ENCODE data around the gene SEMA3B. TPM values are rescaled to one million over a fixed set of nuclear protein-coding genes. Genes with fewer than 3 reads are reported as not detected.
A peak's percentile ranks its signal among the peaks of the same experiment; 100 is the strongest.

Gene SEMA3B
- total and polyA plus RNA-seq, 12 donors = 6.0 to 496 (median 224) TPM

GRCh38 chr3:50268276-50268675 lies 671 bp upstream of the SEMA3B start:
- WGBS, 4 donors = 35 to 50% (median 47%) methylated on average over 3 of the region's 3 CpGs
- H3K9me3 ChIP-seq (replicated peaks in 1 of 3) = no peaks in the 10 kb centered on the region
- peak overlapping the region in 4 of 5 donors; percentile 87 to 97 (median 91) for H3K27ac ChIP-seq
- intact Hi-C loops (cut with DNase I) = no loop called here
- peaks cover 63 to 65% of the 10 kb centered on the region in 2 donors for H3K4me1 ChIP-seq (replicated peaks in 1 of 2)
- H3K4me3 ChIP-seq = no peak overlapping the region
- no peaks in the 10 kb centered on the region for H3K27me3 ChIP-seq
- H3K36me3 ChIP-seq (replicated peaks in 1 of 2) = no peaks in the 10 kb centered on the region
- TF ChIP-seq CTCF (IDR thresholded peaks at IDR 0.05) (no peak), POLR2A (IDR thresholded peaks at IDR 0.05) (no peak)
- DNase-seq = no peak

GRCh38 chr3:50269460-50269859 lies 513 bp downstream of the SEMA3B start:
- intact Hi-C loops (cut with DNase I) = no loop called here
- Histone ChIP-seq H3K4me1 (replicated peaks in 1 of 2) (peaks cover 59 to 63% of the 10 kb centered on the region in 2 donors), H3K27ac (peak overlapping the region; percentile 83 to 97 (median 89)), H3K27me3 (no peaks in the 10 kb centered on the region), H3K9me3 (replicated peaks in 1 of 3) (no peaks in the 10 kb centered on the region), H3K36me3 (replicated peaks in 1 of 2) (peaks cover 0 to 9% of the 10 kb centered on the region in 2 donors), H3K4me3 (peak overlapping the region in 2 of 4 donors; percentile 19 to 37)
- TF ChIP-seq CTCF (IDR thresholded peaks at IDR 0.05) = no peak
- no peak for TF ChIP-seq POLR2A (IDR thresholded peaks at IDR 0.05)
- DNase-seq = no peak
- WGBS, 4 donors = 37 to 48% (median 46%) methylated on average over 2 to 4 of the region's 4 CpGs

DNA sequence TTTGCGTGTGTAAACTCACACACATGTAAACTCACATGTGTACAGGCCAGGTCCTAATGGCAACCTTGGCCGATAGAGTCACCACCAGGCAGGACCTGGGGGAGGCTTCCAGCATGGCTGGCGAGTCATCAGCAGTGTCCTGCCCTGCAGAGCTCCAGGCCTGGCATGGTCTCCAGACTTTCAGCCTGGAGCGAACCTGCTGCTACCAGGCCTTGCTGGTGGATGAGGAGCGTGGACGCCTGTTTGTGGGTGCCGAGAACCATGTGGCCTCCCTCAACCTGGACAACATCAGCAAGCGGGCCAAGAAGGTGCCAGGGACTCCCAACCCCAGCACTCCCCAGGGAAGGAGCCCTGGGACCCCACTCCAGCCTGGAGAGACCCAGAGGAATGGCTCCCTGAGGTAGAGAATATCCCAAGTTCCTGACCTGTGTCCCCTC lies 1.0 kb downstream of the SEMA3B start:
- peak in 4 of 7 donors; percentile 49 to 65 (median 60) for DNase-seq
- Histone ChIP-seq H3K4me3 (peak overlapping the region in 2 of 4 donors; percentile 19 to 37), H3K9me3 (replicated peaks in 1 of 3) (no peaks in the 10 kb centered on the region), H3K36me3 (replicated peaks in 1 of 2) (peaks cover 0 to 14% of the 10 kb centered on the region in 2 donors), H3K4me1 (replicated peaks in 1 of 2) (peaks cover 54 to 63% of the 10 kb centered on the region in 2 donors), H3K27ac (peak overlapping the region; percentile 83 to 97 (median 89)), H3K27me3 (peaks cover under 1% of the 10 kb centered on the region)
- TF ChIP-seq POLR2A (IDR thresholded peaks at IDR 0.05) (no peak), CTCF (IDR thresholded peaks at IDR 0.05) (no peak)
- WGBS, 4 donors = 41 to 56% (median 44%) methylated on average over 7 to 8 of the region's 8 CpGs; no CpG with 5 or more reads in 1 of the 4 donors
- intact Hi-C loops (cut with DNase I) = loop anchor here (5.0 to 10.0 kb wide), 4 partner anchors 38 to 145 kb away; partner anchors contain the start of gene HYAL2 (in 1 of the 2)

DNA sequence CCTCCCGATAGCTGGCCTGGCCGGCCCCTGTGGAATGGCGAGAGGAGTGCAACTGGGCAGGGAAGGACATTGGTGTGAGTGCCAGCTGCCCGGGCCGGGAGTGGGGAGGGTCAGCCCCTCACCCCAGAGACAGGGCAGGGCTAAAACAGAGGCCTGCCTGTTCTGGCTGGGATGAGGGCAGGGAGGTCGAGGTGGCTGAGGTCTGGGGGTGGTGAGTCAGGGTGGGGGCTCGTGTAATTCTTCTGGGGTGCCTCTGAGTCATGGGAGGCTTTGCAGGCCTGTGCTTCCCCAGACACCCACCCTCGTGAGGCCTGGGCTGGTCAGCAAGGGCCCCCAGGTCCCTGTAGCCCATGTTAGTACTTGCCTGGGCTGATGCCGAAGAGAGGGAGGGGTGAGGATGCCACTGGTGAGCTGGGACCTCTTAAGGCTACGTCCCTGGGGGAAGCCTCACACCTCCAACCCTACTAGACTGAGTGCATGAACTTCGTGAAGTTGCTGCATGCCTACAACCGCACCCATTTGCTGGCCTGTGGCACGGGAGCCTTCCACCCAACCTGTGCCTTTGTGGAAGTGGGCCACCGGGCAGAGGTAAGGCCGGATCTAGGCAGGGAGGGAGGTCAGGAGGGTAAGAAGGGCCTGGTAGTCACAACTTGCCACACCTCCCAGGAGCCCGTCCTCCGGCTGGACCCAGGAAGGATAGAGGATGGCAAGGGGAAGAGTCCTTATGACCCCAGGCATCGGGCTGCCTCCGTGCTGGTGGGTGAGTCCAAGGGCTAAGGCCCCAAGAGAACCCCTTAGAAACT lies 1.7 kb downstream of the SEMA3B start:
- Histone ChIP-seq H3K4me3 (peak overlapping the region in 2 of 4 donors; percentile 19 to 37), H3K4me1 (replicated peaks in 1 of 2) (peaks cover 47 to 59% of the 10 kb centered on the region in 2 donors), H3K27ac (peak overlapping the region; percentile 70 to 97 (median 89)), H3K9me3 (replicated peaks in 1 of 3) (no peaks in the 10 kb centered on the region), H3K36me3 (replicated peaks in 1 of 2) (peaks cover 0 to 19% of the 10 kb centered on the region in 2 donors), H3K27me3 (peaks cover 4% of the 10 kb centered on the region)
- DNase-seq = peak in 1 of 7 donors; percentile 50
- WGBS, 4 donors = 41 to 55% (median 48%) methylated on average over 15 to 19 of the region's 19 CpGs
- intact Hi-C loops (cut with DNase I) = loop anchor here (5.0 to 10.0 kb wide), 4 partner anchors 38 to 146 kb away; partner anchors contain the start of gene HYAL2 (in 1 of the 2)
- no peak for TF ChIP-seq CTCF (IDR thresholded peaks at IDR 0.05)
- no peak for TF ChIP-seq POLR2A (IDR thresholded peaks at IDR 0.05)
